GM12872 (cell line): ENCODE measurements around the gene YBX1.

Experiments
- CTCF ChIP-seq: IDR thresholded peaks from 3 replicates; pipeline ENCODE4 v1.5.1; 2011; ENCODE audit warnings: low read depth, mild to moderate bottlenecking, low read length, moderate library complexity; ENCODE audit not compliant: insufficient read depth

YBX1 gene

GRCh38 chr1:42680055-42680454 is 2.2 kb upstream of the YBX1 start:
- TF ChIP-seq CTCF, result no peak

- 0 out of 3 replicates have a peak, but pooled peaks have one; percentile 6 for TF ChIP-seq CTCF
Measured at GRCh38 chr1:42680921-42681683, 1.1 kb upstream of the YBX1 start.

- TF ChIP-seq CTCF, result no peak
Measured at GRCh38 chr1:42682739-42683531, 717 bp downstream of the YBX1 start.

- TF ChIP-seq CTCF, result no peak
Measured at GRCh38 chr1:42684139-42684538, 1.9 kb downstream of the YBX1 start.

GRCh38 chr1:42686418-42686817 is 4.2 kb downstream of the YBX1 start:
- no peak for TF ChIP-seq CTCF

GRCh38 chr1:42689912-42690311 is 7.7 kb downstream of the YBX1 start:
- no peak for TF ChIP-seq CTCF

GRCh38 chr1:42690477-42691156 is 8.4 kb downstream of the YBX1 start:
- TF ChIP-seq CTCF, result peak; percentile 37; the same call in 2 of the 3 replicates
